Frontal cortex (tissue), 4 donors: ENCODE results near the gene FRAT1. TPM values are rescaled to one million over a fixed set of nuclear protein-coding genes. Genes with fewer than 3 reads are reported as not detected.

ENCODE experiments used
- DNase-seq, 2 donors: peaks; one replicate each; pipeline ENCODE4 v3.0.0; 2012; ENCODE audit warnings: low spot score in 2 of 2
- FAIRE-seq: peaks from 2 replicates; lab custom pipeline; 2012; peaks lifted over from hg19 to GRCh38; lab: Jason Lieb, UNC
- total RNA-seq: library from RNA; depleted of rRNA; stranded (reverse); fragments of >200 nt; gene quantifications from one replicate; pipeline ENCODE4 v1.2.3, GENCODE V29; 2014
- donor health status: control.
- donor health status: control.
- donor health status: control.

FRAT1 gene
- total RNA-seq, 1 donor from 2014 or later: 4.9 TPM

- no peak for DNase-seq
- FAIRE-seq: no peak
Measured at GRCh38 chr10:97307441-97307840, 11.6 kb upstream of the FRAT1 start.

GRCh38 chr10:97307866-97308780 lies 10.9 kb upstream of the FRAT1 start:
- DNase-seq (no peak), FAIRE-seq (no peak)

GRCh38 chr10:97311111-97311626 lies 7.9 kb upstream of the FRAT1 start:
- DNase-seq (no peak), FAIRE-seq (no peak)

GRCh38 chr10:97312897-97313296 lies 6.2 kb upstream of the FRAT1 start:
- FAIRE-seq (no peak), DNase-seq (no peak)

- DNase-seq (no peak), FAIRE-seq (no peak)
Measured at GRCh38 chr10:97314671-97315070, 4.4 kb upstream of the FRAT1 start.

GRCh38 chr10:97319671-97320479 lies 804 bp downstream of the FRAT1 start:
- FAIRE-seq (no peak), DNase-seq (no peak)

- FAIRE-seq (no peak), DNase-seq (no peak)
Measured at GRCh38 chr10:97320480-97321031, 1.5 kb downstream of the FRAT1 start.

- no peak for DNase-seq
Measured at GRCh38 chr10:97321032-97321803, 2.1 kb downstream of the FRAT1 start.

GRCh38 chr10:97321804-97322190 lies 2.7 kb downstream of the FRAT1 start:
- no peak for FAIRE-seq
- DNase-seq: no peak

More at GRCh38 chr10:97321032-97321803, 2.1 kb downstream of the FRAT1 start:
- no peak for FAIRE-seq

GRCh38 chr10:97323501-97323900 lies 4.4 kb downstream of the FRAT1 start:
- no peak for FAIRE-seq

GRCh38 chr10:97325754-97326153 lies 6.7 kb downstream of the FRAT1 start:
- FAIRE-seq (no peak), DNase-seq (no peak)

More at GRCh38 chr10:97323501-97323900, 4.4 kb downstream of the FRAT1 start:
- DNase-seq: no peak

- no peak for FAIRE-seq
- DNase-seq: no peak
Measured at GRCh38 chr10:97327348-97328294, 8.6 kb downstream of the FRAT1 start.

- DNase-seq (no peak), FAIRE-seq (no peak)
Measured at GRCh38 chr10:97328646-97329453, 9.8 kb downstream of the FRAT1 start.

- no peak for DNase-seq
- FAIRE-seq: no peak
Measured at GRCh38 chr10:97329766-97330165, 10.7 kb downstream of the FRAT1 start.

- no peak for FAIRE-seq
- no peak for DNase-seq
Measured at GRCh38 chr10:97331153-97331703, 12.2 kb downstream of the FRAT1 start.

GRCh38 chr10:97332591-97333350 lies 13.7 kb downstream of the FRAT1 start:
- DNase-seq (peak; percentile 67 to 71), FAIRE-seq (no peak)

- DNase-seq: no peak
- FAIRE-seq: no peak
Measured at GRCh38 chr10:97333351-97333600, 14.2 kb downstream of the FRAT1 start.
